ENCODE results near the gene CNN1.

CNN1 gene

DNA sequence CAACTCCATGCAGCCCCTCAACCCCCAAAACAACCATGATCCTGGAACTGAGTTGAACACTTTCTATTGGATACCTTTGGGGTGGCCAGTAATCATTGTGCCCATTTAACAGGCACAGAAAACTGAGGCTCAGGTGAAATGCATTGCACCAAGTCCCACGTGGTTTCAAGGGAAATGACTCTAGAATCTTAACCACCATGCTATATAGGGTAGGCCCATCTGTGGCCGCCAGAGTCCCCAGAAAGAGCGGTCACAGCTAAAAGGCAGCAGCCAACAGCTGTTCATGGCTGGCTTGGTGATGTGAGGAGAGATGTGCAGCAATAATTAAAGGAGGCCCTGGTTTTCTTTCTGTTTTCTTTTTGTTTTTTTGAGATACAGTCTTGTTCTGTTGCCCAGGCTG is 2.6 kb downstream of the CNN1 start:
- no peak overlapping the region for H3K4me3 ChIP-seq (ENCODE audit: low read length)
- DNase-seq (ENCODE audit: low read depth), result no peak
- TF ChIP-seq, protein P1, sequence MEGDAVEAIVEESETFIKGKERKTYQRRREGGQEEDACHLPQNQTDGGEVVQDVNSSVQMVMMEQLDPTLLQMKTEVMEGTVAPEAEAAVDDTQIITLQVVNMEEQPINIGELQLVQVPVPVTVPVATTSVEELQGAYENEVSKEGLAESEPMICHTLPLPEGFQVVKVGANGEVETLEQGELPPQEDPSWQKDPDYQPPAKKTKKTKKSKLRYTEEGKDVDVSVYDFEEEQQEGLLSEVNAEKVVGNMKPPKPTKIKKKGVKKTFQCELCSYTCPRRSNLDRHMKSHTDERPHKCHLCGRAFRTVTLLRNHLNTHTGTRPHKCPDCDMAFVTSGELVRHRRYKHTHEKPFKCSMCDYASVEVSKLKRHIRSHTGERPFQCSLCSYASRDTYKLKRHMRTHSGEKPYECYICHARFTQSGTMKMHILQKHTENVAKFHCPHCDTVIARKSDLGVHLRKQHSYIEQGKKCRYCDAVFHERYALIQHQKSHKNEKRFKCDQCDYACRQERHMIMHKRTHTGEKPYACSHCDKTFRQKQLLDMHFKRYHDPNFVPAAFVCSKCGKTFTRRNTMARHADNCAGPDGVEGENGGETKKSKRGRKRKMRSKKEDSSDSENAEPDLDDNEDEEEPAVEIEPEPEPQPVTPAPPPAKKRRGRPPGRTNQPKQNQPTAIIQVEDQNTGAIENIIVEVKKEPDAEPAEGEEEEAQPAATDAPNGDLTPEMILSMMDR (IDR thresholded peaks at IDR 0.05; ENCODE audit: insufficient read depth, low read depth, low read length, missing control alignments), result no peak

DNA sequence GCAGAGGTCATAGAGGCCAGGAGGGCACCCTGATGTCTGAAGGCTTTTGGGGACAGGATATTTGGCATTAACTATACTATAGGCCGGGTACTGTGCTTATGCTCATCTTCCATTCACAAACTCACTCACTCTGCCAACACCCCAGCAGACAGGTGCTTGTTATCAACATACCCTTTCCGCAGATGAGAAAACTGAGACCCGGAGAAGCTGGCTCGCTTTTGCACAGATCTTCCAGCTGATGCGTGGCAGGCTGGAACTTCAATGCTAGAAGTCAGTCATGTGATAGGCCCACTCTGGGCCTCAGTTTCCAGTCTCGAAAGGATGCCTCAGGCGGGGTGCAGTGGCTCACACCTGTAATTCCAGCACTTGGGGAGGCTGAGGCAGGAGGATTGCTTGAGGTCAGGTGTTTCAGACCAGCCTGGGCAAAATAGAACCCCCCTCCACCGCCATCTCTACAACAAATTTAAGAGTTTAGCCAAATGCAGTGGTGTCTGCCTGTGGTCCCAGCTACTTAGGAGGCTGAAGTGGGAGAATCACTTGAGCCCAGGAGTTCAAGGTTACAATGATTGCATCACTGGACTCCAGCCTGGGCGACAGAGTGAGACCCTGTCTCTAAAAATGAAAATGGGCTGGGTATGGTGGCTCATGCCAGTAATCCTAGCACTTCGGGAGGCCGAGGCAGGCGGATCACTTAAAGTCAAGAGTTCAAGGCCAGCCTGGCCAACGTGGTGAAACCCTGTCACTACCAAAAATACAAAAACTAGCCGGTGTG is 9.5 kb downstream of the CNN1 start:
- DNase-seq (ENCODE audit: low read depth), result no peak
- TF ChIP-seq, protein P1 (IDR thresholded peaks at IDR 0.05; ENCODE audit: insufficient read depth, low read depth, low read length, missing control alignments), result no peak
- H3K4me3 ChIP-seq (ENCODE audit: low read length), result no peak overlapping the region

DNA sequence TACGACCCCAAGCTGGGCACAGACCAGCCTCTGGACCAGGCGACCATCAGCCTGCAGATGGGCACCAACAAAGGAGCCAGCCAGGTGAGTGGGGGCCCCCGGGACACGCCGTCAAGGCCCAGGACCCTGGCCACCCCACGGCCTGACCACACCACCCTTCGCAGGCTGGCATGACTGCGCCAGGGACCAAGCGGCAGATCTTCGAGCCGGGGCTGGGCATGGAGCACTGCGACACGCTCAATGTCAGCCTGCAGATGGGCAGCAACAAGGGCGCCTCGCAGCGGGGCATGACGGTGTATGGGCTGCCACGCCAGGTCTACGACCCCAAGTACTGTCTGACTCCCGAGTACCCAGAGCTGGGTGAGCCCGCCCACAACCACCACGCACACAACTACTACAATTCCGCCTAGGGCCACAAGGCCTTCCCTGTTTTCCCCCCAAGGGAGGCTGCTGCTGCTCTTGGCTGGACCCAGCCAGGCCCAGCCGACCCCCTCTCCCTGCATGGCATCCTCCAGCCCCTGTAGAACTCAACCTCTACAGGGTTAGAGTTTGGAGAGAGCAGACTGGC is 10.8 kb downstream of the CNN1 start:
- TF ChIP-seq, protein P1 (IDR thresholded peaks at IDR 0.05; ENCODE audit: insufficient read depth, low read depth, low read length, missing control alignments), result no peak
- H3K4me3 ChIP-seq (ENCODE audit: low read length), result no peak overlapping the region
- no peak for DNase-seq (ENCODE audit: low read depth)

DNA sequence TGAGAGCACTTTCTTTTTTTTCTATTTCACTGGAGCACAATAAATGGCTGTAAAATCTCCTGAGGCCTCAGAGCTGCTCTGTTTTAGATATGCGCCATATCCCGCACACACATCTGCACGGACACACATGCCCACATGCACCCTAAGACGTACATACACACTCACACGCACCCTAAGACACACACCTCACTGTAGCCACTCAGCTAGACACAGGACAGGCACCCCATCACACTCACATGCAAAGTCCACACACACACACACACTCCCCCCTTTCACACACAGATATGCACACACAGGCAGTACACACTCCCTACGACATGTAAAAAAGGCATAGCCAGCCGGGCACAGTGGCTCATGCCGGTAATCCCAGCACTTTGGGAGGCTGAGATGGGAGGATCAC is 11.6 kb downstream of the CNN1 start:
- TF ChIP-seq, protein P1 (IDR thresholded peaks at IDR 0.05; ENCODE audit: insufficient read depth, low read depth, low read length, missing control alignments), result no peak
- no peak overlapping the region for H3K4me3 ChIP-seq (ENCODE audit: low read length)
- no peak for DNase-seq (ENCODE audit: low read depth)

DNA sequence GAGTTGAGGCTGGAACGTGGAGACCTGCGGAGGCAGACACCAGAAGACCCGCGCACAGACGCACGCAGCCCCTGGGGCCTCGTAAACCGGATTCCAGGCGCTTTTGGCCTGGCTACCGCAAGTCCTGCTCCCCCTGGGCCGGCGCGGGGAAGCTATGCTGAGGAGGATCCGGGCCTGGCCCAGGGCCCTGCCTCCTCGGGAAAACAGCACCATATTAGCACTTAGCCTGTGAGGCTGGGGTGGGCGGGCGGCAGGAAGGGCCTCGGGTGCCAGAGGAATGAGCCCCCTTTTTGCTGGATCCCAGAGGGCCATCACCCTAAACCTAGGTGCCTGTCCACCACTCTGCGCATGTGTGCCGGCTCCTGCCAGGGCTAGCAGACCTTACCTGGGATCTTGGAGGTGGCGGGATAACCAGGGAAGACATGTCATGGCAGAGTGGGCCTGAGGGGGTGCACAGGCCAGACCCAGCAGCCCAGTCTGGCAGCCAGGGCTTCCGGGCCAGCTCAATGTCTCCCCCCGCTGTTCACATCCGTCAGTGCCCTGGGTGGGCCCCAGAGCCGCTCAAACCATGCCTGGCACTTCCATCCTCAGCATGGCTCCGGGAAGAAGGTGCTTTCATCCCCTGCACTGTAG is 13.1 kb downstream of the CNN1 start:
- TF ChIP-seq, protein P1 (IDR thresholded peaks at IDR 0.05; ENCODE audit: insufficient read depth, low read depth, low read length, missing control alignments), result no peak
- no peak overlapping the region for H3K4me3 ChIP-seq (ENCODE audit: low read length)
- no peak for DNase-seq (ENCODE audit: low read depth)

DNA sequence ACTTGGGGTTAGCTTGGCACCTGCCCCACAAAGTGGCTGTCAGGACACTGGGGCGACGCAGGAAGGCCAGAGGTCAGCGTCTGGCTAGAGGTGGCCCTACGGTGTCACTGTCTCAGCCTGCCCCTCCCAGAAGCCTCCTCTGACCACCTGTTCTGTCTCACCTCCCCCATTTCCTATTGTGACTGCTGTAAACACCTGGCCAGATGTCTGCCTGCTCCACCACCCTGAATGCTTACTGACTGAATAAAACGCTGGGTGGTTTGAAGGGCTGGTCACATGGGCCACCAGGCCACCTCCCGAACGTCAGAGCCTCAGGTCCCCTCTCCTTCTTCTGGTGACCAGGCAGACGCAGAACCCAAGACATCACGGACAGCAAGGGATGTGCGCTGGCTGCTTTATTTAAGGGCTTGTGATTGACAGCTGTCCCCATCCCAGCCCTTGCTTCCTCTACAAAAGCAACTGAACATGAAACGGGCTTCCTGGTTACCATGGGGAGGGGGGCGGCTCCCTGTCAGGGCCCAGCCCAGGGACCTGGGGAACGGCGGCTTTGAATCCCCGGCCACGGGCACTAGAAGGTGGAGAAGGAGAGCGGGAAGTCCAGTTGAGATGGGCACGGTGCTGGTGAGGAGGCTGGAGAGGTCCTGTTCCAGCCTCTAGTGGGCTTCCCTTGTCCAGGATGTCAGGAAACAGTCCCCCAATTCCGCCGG is 14.2 kb downstream of the CNN1 start:
- no peak for DNase-seq (ENCODE audit: low read depth)
- no peak overlapping the region for H3K4me3 ChIP-seq (ENCODE audit: low read length)
- TF ChIP-seq, protein P1 (IDR thresholded peaks at IDR 0.05; ENCODE audit: insufficient read depth, low read depth, low read length, missing control alignments), result no peak
